Endothelial cell of umbilical vein (primary cell): ENCODE data around the gene CC2D2B.

Source experiments
- CTCF ChIP-seq, 2 donors: IDR thresholded peaks; 1 replicate in 1 of 2; 2 replicates in 1 of 2; pipeline ENCODE4 v1.5.1; 2011; ENCODE audit warnings: low read length in 2 of 2, mild to moderate bottlenecking in 2 of 2, moderate library complexity in 2 of 2, control low read depth in 1 of 2, inconsistent platforms in 1 of 2, low read depth in 1 of 2; ENCODE audit not compliant: insufficient read depth in 1 of 2; ENCODE audit errors: extremely low read depth in 1 of 2
- POLR2AphosphoS5 ChIP-seq: IDR thresholded peaks from 2 replicates; pipeline ENCODE4 v1.6.1; 2012; ENCODE audit warnings: low read depth, mild to moderate bottlenecking, control low read depth, low read length, moderate library complexity; ENCODE audit not compliant: insufficient read depth

- TF ChIP-seq POLR2AphosphoS5, result no peak
- TF ChIP-seq CTCF (IDR thresholded peaks at IDR 0.05; ENCODE audit: extremely low read depth in 1 of 2, insufficient read depth in 1 of 2, low read depth in 1 of 2, low read length in 2 of 2), result no peak
Measured at GRCh38 chr10:95963202-95963990, 55.6 kb downstream of the CC2D2B start.
